Measurements from ENCODE around the gene NAV3. TPM values are rescaled to one million over a fixed set of nuclear protein-coding genes. Genes with fewer than 3 reads are reported as not detected.
A peak's percentile ranks its signal among the peaks of the same experiment; 100 is the strongest.

The NAV3 gene
- polyA plus RNA-seq, 1 of the 3 experiments (the other 2 are of a cell fraction), result 10.5 TPM

GRCh38 chr12:77841521-77841920 is 10.8 kb downstream of the NAV3 start:
- ChIA-PET CTCF (interaction anchor here (0.9 kb wide), 1 partner anchor 15 kb away, joined by 3 read pairs; no protein-coding TSS in a partner anchor), POLR2A (no interaction called here)
- Histone ChIP-seq H3K4me2 (no peak overlapping the region), H3F3A (replicated peaks; ENCODE audit: insufficient read depth) (peaks cover 19% of the 10 kb centered on the region), H3K79me2 (ENCODE audit: insufficient read depth) (no peaks in the 10 kb centered on the region), H2AFZ (ENCODE audit: low read depth) (no peak overlapping the region), H3K36me3 (replicated peaks in 1 of 2; ENCODE audit: control insufficient read depth in 1 of 2, insufficient read depth in 2 of 2, low read length in 1 of 2) (no peaks in the 10 kb centered on the region), H3K9ac (no peak overlapping the region), H3K27ac (ENCODE audit: low read depth in 2 of 2, low read length in 1 of 2) (no peak overlapping the region), H4K20me1 (ENCODE audit: insufficient read depth) (no peaks in the 10 kb centered on the region), H3K4me1 (ENCODE audit: control insufficient read depth in 1 of 2, insufficient read depth in 2 of 2, low read depth in 1 of 2, low read length in 1 of 2) (peaks cover 0 to 11% of the 10 kb centered on the region in 2 experiments; a peak in 1 of 4 replicates), H3K4me3 (ENCODE audit: low read depth in 2 of 2, low read length in 1 of 2) (no peak overlapping the region), H3K9me3 (no peaks in the 10 kb centered on the region), H3K27me3 (ENCODE audit: insufficient read depth) (no peaks in the 10 kb centered on the region), H3K9me2 (no peaks in the 10 kb centered on the region)
- TF ChIP-seq GABPA (IDR thresholded peaks at IDR 0.05; ENCODE audit: low read depth), result no peak
- TF ChIP-seq YY1 (IDR thresholded peaks at IDR 0.05; ENCODE audit: low read depth), result no peak
- peak; percentile 74 for TF ChIP-seq NFIC (IDR thresholded peaks at IDR 0.05; ENCODE audit: borderline replicate concordance)
- TF ChIP-seq JUND (IDR thresholded peaks at IDR 0.05), result 0 out of 2 replicates have a peak, but pooled peaks have one; percentile 8
- no peak for TF ChIP-seq TAF1 (IDR thresholded peaks at IDR 0.05; ENCODE audit: borderline replicate concordance, low read depth, low read length)
- no peak for TF ChIP-seq RAD21 (IDR thresholded peaks at IDR 0.05; ENCODE audit: low read length)
- DNase-seq, result no peak

GRCh38 chr12:77842430-77842829 is 11.7 kb downstream of the NAV3 start:
- Histone ChIP-seq H3F3A (replicated peaks; ENCODE audit: insufficient read depth) (peaks cover 27% of the 10 kb centered on the region), H3K4me1 (ENCODE audit: control insufficient read depth in 1 of 2, insufficient read depth in 2 of 2, low read depth in 1 of 2, low read length in 1 of 2) (peaks cover 0 to 20% of the 10 kb centered on the region in 2 experiments; a peak in 2 of 4 replicates), H3K36me3 (replicated peaks in 1 of 2; ENCODE audit: control insufficient read depth in 1 of 2, insufficient read depth in 2 of 2, low read length in 1 of 2) (no peaks in the 10 kb centered on the region), H4K20me1 (ENCODE audit: insufficient read depth) (no peaks in the 10 kb centered on the region), H2AFZ (ENCODE audit: low read depth) (no peak overlapping the region), H3K79me2 (ENCODE audit: insufficient read depth) (no peaks in the 10 kb centered on the region), H3K9ac (no peak overlapping the region), H3K27ac (ENCODE audit: low read depth in 2 of 2, low read length in 1 of 2) (no peak overlapping the region), H3K9me2 (no peaks in the 10 kb centered on the region), H3K9me3 (no peaks in the 10 kb centered on the region), H3K4me2 (no peak overlapping the region), H3K27me3 (ENCODE audit: insufficient read depth) (no peaks in the 10 kb centered on the region), H3K4me3 (ENCODE audit: low read depth in 2 of 2, low read length in 1 of 2) (no peak overlapping the region)
- CTCF ChIA-PET, result no interaction called here
- no peak for DNase-seq
- TF ChIP-seq RCOR1 (IDR thresholded peaks at IDR 0.05; ENCODE audit: low read length), result no peak
- no peak for TF ChIP-seq USF2 (IDR thresholded peaks at IDR 0.05; ENCODE audit: borderline replicate concordance, low read depth, low read length)
- TF ChIP-seq ELF1 (IDR thresholded peaks at IDR 0.05), result no peak
- no peak for TF ChIP-seq RFX5 (IDR thresholded peaks at IDR 0.05; ENCODE audit: low read length)
- TF ChIP-seq YY1 (IDR thresholded peaks at IDR 0.05; ENCODE audit: low read depth), result no peak
- TF ChIP-seq JUND (IDR thresholded peaks at IDR 0.05), result no peak
- no peak for TF ChIP-seq CTCF (IDR thresholded peaks at IDR 0.05)
- TF ChIP-seq RAD21 (IDR thresholded peaks at IDR 0.05; ENCODE audit: low read length), result no peak
- TF ChIP-seq MEF2A (IDR thresholded peaks at IDR 0.05; ENCODE audit: borderline replicate concordance, low read depth), result no peak
- POLR2A ChIA-PET, result no interaction called here
- WGBS (ENCODE audit: low lambda C conversion rate), result 27% methylated on average over 5 of the region's 5 CpGs
